ENCODE results near the gene TMCC3. TPM values are rescaled to one million over a fixed set of nuclear protein-coding genes. Genes with fewer than 3 reads are reported as not detected.

TMCC3 gene
- total RNA-seq, 1 experiment from 2014 or later = 2.2 TPM

DNA sequence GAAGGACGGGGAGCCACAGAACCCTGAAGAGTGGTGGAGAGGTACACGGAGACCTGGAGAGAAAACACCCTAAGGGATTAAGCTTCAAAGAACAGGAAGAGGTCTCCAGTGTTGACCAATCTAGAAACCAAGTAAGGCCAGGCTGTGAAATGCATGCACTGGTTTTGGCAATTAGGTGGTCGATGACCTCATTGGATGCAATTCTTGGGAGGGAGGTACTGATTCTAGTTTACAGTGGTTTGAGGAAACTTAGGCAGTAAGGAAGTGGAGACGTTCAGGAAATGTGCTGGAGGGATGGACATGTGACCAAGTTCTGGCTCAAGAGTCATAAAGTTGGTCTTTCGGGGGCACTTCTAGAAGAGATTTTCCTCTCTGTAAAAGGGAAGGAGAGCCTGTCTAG lies 99.4 kb downstream of the TMCC3 start:
- Mint-ChIP-seq H3K36me3 (peaks cover 26% of the 10 kb centered on the region), H3K9me3 (peaks cover 29% of the 10 kb centered on the region), H3K27ac (no peak overlapping the region), H3K27me3 (ENCODE audit: low read depth) (peaks cover 19% of the 10 kb centered on the region), H3K4me1 (no peaks in the 10 kb centered on the region), H3K4me3 (no peak overlapping the region)
- CTCF ChIA-PET = no interaction called here
- ATAC-seq = no peak
- POLR2A ChIA-PET = no interaction called here
- no peak for DNase-seq (ENCODE audit: low spot score)
- TF ChIP-seq ZNF416 (CRISPR knock-in tag; IDR thresholded peaks at IDR 0.05) (no peak), ELF4 (CRISPR knock-in tag; IDR thresholded peaks at IDR 0.05; ENCODE audit: low read depth) (no peak), SOX15 (CRISPR knock-in tag; IDR thresholded peaks at IDR 0.05) (no peak), MXD4 (CRISPR knock-in tag; IDR thresholded peaks at IDR 0.05; ENCODE audit: borderline replicate concordance) (no peak), GRHL2 (CRISPR knock-in tag; IDR thresholded peaks at IDR 0.05; ENCODE audit: insufficient replicate concordance, severe bottlenecking) (no peak), TEAD4 (CRISPR knock-in tag; IDR thresholded peaks at IDR 0.05) (no peak), KAT7 (CRISPR knock-in tag; IDR thresholded peaks at IDR 0.05; ENCODE audit: borderline replicate concordance) (no peak), OVOL2 (CRISPR knock-in tag; IDR thresholded peaks at IDR 0.05; ENCODE audit: borderline replicate concordance) (no peak), IRF2 (CRISPR knock-in tag; IDR thresholded peaks at IDR 0.05; ENCODE audit: borderline replicate concordance, low read depth) (no peak), SMAD4 (CRISPR knock-in tag; IDR thresholded peaks at IDR 0.05) (no peak), NFE2L1 (CRISPR knock-in tag; IDR thresholded peaks at IDR 0.05) (no peak)
- TF ChIP-seq, protein P1, sequence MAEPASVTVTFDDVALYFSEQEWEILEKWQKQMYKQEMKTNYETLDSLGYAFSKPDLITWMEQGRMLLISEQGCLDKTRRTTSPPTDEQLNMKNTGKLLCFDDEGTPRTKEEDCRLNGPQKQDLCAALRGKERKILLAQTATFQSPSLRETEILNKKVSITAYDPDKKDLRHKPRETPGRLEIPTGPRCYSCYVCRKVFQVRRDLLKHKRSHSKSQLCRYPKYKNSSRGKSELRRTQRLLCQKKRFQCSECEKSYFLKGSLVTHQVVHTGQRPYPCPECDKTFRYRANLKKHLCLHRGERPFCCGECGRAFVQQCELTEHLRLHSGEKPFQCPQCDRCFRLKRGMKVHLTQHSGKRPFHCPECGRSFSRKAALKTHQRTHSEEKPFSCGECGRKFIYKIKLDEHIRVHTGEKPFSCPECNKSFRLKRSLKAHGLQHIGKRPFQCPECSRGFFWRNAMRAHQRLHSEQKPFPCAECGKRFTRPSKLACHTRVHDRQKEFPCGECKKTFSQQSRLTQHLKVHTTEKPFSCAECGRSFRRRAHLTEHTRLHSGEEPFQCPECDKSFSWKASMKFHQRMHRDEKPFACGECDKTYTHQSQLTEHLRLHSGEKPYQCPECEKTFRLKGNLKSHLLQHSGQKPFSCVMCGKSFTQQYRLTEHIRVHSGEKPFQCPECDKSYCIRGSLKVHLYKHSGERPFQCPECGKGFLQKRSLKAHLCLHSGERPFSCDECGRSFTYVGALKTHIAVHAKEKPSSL (CRISPR knock-in tag; conservative IDR thresholded peaks at IDR 0.05) = no peak
- TF ChIP-seq, protein P2, sequence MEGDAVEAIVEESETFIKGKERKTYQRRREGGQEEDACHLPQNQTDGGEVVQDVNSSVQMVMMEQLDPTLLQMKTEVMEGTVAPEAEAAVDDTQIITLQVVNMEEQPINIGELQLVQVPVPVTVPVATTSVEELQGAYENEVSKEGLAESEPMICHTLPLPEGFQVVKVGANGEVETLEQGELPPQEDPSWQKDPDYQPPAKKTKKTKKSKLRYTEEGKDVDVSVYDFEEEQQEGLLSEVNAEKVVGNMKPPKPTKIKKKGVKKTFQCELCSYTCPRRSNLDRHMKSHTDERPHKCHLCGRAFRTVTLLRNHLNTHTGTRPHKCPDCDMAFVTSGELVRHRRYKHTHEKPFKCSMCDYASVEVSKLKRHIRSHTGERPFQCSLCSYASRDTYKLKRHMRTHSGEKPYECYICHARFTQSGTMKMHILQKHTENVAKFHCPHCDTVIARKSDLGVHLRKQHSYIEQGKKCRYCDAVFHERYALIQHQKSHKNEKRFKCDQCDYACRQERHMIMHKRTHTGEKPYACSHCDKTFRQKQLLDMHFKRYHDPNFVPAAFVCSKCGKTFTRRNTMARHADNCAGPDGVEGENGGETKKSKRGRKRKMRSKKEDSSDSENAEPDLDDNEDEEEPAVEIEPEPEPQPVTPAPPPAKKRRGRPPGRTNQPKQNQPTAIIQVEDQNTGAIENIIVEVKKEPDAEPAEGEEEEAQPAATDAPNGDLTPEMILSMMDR (IDR thresholded peaks at IDR 0.05) = no peak
- TF ChIP-seq, protein P3, sequence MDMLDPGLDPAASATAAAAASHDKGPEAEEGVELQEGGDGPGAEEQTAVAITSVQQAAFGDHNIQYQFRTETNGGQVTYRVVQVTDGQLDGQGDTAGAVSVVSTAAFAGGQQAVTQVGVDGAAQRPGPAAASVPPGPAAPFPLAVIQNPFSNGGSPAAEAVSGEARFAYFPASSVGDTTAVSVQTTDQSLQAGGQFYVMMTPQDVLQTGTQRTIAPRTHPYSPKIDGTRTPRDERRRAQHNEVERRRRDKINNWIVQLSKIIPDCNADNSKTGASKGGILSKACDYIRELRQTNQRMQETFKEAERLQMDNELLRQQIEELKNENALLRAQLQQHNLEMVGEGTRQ (CRISPR knock-in tag; IDR thresholded peaks at IDR 0.05) = no peak
- TF ChIP-seq, protein P4, sequence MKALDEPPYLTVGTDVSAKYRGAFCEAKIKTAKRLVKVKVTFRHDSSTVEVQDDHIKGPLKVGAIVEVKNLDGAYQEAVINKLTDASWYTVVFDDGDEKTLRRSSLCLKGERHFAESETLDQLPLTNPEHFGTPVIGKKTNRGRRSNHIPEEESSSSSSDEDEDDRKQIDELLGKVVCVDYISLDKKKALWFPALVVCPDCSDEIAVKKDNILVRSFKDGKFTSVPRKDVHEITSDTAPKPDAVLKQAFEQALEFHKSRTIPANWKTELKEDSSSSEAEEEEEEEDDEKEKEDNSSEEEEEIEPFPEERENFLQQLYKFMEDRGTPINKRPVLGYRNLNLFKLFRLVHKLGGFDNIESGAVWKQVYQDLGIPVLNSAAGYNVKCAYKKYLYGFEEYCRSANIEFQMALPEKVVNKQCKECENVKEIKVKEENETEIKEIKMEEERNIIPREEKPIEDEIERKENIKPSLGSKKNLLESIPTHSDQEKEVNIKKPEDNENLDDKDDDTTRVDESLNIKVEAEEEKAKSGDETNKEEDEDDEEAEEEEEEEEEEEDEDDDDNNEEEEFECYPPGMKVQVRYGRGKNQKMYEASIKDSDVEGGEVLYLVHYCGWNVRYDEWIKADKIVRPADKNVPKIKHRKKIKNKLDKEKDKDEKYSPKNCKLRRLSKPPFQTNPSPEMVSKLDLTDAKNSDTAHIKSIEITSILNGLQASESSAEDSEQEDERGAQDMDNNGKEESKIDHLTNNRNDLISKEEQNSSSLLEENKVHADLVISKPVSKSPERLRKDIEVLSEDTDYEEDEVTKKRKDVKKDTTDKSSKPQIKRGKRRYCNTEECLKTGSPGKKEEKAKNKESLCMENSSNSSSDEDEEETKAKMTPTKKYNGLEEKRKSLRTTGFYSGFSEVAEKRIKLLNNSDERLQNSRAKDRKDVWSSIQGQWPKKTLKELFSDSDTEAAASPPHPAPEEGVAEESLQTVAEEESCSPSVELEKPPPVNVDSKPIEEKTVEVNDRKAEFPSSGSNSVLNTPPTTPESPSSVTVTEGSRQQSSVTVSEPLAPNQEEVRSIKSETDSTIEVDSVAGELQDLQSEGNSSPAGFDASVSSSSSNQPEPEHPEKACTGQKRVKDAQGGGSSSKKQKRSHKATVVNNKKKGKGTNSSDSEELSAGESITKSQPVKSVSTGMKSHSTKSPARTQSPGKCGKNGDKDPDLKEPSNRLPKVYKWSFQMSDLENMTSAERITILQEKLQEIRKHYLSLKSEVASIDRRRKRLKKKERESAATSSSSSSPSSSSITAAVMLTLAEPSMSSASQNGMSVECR (CRISPR knock-in tag; IDR thresholded peaks at IDR 0.05; ENCODE audit: borderline replicate concordance) = no peak
- TF ChIP-seq, protein P5, sequence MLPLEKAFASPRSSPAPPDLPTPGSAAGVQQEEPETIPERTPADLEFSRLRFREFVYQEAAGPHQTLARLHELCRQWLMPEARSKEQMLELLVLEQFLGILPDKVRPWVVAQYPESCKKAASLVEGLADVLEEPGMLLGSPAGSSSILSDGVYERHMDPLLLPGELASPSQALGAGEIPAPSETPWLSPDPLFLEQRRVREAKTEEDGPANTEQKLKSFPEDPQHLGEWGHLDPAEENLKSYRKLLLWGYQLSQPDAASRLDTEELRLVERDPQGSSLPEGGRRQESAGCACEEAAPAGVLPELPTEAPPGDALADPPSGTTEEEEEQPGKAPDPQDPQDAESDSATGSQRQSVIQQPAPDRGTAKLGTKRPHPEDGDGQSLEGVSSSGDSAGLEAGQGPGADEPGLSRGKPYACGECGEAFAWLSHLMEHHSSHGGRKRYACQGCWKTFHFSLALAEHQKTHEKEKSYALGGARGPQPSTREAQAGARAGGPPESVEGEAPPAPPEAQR (CRISPR knock-in tag; IDR thresholded peaks at IDR 0.05) = no peak
- TF ChIP-seq, protein P6, sequence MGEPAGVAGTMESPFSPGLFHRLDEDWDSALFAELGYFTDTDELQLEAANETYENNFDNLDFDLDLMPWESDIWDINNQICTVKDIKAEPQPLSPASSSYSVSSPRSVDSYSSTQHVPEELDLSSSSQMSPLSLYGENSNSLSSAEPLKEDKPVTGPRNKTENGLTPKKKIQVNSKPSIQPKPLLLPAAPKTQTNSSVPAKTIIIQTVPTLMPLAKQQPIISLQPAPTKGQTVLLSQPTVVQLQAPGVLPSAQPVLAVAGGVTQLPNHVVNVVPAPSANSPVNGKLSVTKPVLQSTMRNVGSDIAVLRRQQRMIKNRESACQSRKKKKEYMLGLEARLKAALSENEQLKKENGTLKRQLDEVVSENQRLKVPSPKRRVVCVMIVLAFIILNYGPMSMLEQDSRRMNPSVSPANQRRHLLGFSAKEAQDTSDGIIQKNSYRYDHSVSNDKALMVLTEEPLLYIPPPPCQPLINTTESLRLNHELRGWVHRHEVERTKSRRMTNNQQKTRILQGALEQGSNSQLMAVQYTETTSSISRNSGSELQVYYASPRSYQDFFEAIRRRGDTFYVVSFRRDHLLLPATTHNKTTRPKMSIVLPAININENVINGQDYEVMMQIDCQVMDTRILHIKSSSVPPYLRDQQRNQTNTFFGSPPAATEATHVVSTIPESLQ (CRISPR knock-in tag; IDR thresholded peaks at IDR 0.05) = no peak
- TF ChIP-seq, protein P7, sequence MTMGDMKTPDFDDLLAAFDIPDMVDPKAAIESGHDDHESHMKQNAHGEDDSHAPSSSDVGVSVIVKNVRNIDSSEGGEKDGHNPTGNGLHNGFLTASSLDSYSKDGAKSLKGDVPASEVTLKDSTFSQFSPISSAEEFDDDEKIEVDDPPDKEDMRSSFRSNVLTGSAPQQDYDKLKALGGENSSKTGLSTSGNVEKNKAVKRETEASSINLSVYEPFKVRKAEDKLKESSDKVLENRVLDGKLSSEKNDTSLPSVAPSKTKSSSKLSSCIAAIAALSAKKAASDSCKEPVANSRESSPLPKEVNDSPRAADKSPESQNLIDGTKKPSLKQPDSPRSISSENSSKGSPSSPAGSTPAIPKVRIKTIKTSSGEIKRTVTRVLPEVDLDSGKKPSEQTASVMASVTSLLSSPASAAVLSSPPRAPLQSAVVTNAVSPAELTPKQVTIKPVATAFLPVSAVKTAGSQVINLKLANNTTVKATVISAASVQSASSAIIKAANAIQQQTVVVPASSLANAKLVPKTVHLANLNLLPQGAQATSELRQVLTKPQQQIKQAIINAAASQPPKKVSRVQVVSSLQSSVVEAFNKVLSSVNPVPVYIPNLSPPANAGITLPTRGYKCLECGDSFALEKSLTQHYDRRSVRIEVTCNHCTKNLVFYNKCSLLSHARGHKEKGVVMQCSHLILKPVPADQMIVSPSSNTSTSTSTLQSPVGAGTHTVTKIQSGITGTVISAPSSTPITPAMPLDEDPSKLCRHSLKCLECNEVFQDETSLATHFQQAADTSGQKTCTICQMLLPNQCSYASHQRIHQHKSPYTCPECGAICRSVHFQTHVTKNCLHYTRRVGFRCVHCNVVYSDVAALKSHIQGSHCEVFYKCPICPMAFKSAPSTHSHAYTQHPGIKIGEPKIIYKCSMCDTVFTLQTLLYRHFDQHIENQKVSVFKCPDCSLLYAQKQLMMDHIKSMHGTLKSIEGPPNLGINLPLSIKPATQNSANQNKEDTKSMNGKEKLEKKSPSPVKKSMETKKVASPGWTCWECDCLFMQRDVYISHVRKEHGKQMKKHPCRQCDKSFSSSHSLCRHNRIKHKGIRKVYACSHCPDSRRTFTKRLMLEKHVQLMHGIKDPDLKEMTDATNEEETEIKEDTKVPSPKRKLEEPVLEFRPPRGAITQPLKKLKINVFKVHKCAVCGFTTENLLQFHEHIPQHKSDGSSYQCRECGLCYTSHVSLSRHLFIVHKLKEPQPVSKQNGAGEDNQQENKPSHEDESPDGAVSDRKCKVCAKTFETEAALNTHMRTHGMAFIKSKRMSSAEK (CRISPR knock-in tag; IDR thresholded peaks at IDR 0.05; ENCODE audit: borderline replicate concordance) = no peak
- TF ChIP-seq, protein P8, sequence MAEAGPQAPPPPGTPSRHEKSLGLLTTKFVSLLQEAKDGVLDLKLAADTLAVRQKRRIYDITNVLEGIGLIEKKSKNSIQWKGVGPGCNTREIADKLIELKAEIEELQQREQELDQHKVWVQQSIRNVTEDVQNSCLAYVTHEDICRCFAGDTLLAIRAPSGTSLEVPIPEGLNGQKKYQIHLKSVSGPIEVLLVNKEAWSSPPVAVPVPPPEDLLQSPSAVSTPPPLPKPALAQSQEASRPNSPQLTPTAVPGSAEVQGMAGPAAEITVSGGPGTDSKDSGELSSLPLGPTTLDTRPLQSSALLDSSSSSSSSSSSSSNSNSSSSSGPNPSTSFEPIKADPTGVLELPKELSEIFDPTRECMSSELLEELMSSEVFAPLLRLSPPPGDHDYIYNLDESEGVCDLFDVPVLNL (CRISPR knock-in tag; IDR thresholded peaks at IDR 0.05; ENCODE audit: borderline replicate concordance, low read depth) = no peak
